Coronary artery (tissue), 2 donors: ENCODE measurements around the gene SKA2.

ENCODE experiments used
- DNase-seq: peaks from one replicate; pipeline ENCODE4 v3.0.0-alpha.2; 2017; ENCODE audit warnings: low spot score
- H3K27ac ChIP-seq, 2 donors: fragments of 200-600 bp; sonication (generic); one replicate each; pipeline ENCODE4 v1.5.1; 2016 to 2019
- H3K4me3 ChIP-seq: fragments of 200-600 bp; sonication (generic); 2 replicates; pipeline ENCODE4 v1.5.1; 2016; ENCODE audit warnings: mild to moderate bottlenecking, moderate library complexity
- CTCF ChIP-seq: fragments of 200-600 bp; sonication (generic); IDR thresholded peaks from one replicate; pipeline ENCODE4 v1.5.1; 2019; ENCODE audit warnings: antibody characterized with exemption

Gene SKA2

GRCh38 chr17:59084154-59084553 lies 70.8 kb downstream of the SKA2 start:
- H3K4me3 ChIP-seq, result no peak overlapping the region
- no peak overlapping the region for H3K27ac ChIP-seq
- no peak for DNase-seq
- no peak for TF ChIP-seq CTCF

GRCh38 chr17:59074494-59074893 lies 80.5 kb downstream of the SKA2 start:
- no peak for TF ChIP-seq CTCF
- H3K4me3 ChIP-seq, result no peak overlapping the region
- H3K27ac ChIP-seq, result no peak overlapping the region
- DNase-seq, result no peak

GRCh38 chr17:59073972-59074371 lies 81.0 kb downstream of the SKA2 start:
- Histone ChIP-seq H3K27ac (no peak overlapping the region), H3K4me3 (no peak overlapping the region)
- TF ChIP-seq CTCF, result no peak
- DNase-seq, result no peak

GRCh38 chr17:59069856-59070255 lies 85.1 kb downstream of the SKA2 start:
- Histone ChIP-seq H3K27ac (no peak overlapping the region), H3K4me3 (no peak overlapping the region)
- DNase-seq, result no peak
- TF ChIP-seq CTCF, result no peak

GRCh38 chr17:59067756-59068155 lies 87.2 kb downstream of the SKA2 start:
- no peak for TF ChIP-seq CTCF

GRCh38 chr17:59067340-59067739 lies 87.6 kb downstream of the SKA2 start:
- Histone ChIP-seq H3K4me3 (no peak overlapping the region), H3K27ac (no peak overlapping the region)
- TF ChIP-seq CTCF, result no peak
- no peak for DNase-seq

More at GRCh38 chr17:59067756-59068155, 87.2 kb downstream of the SKA2 start:
- Histone ChIP-seq H3K27ac (no peak overlapping the region), H3K4me3 (no peak overlapping the region)
- DNase-seq, result no peak

GRCh38 chr17:59062509-59062908 lies 92.5 kb downstream of the SKA2 start:
- TF ChIP-seq CTCF, result no peak
- no peak for DNase-seq
- Histone ChIP-seq H3K27ac (no peak overlapping the region), H3K4me3 (no peak overlapping the region)
